GM23338 (cell line): ENCODE measurements around the gene ZDHHC18. TPM values are rescaled to one million over a fixed set of nuclear protein-coding genes. Genes with fewer than 3 reads are reported as not detected.
"Not testable (repeated sequence)": the region's sequence is repeated elsewhere in the genome, so short reads cannot be mapped to it uniquely, and the experiment has no call there.

Source experiments
- ATAC-seq: fragments of 200-7000 bp; cut with Tn5 transposase; 3 replicates; pipeline ENCODE4 v1.9.1; 2020
- DNase-seq: peaks from one replicate; pipeline ENCODE4 v3.0.0-alpha.2; 2015; ENCODE audit warnings: low spot score
- H2AFZ ChIP-seq: fragments of 200-600 bp; sonication (generic); 2 replicates; pipeline ENCODE4 v1.8.0; 2016; ENCODE audit warnings: antibody characterized with exemption, mild to moderate bottlenecking, moderate library complexity
- H3F3A ChIP-seq: fragments of 200-600 bp; sonication (generic); replicated peaks from 2 replicates; pipeline ENCODE4 v1.8.0; 2017; ENCODE audit warnings: antibody characterized with exemption, mixed run types, low read depth
- H3K27ac ChIP-seq: fragments of 200-600 bp; sonication (generic); 2 replicates; pipeline ENCODE4 v1.6.1; 2016; ENCODE audit warnings: low read depth
- H3K27me3 ChIP-seq: fragments of 200-600 bp; sonication (generic); 2 replicates; pipeline ENCODE4 v1.8.0; 2016; ENCODE audit warnings: mild to moderate bottlenecking, mixed run types, moderate library complexity; ENCODE audit not compliant: insufficient read depth
- H3K36me3 ChIP-seq: fragments of 200-600 bp; sonication (generic); 2 replicates; pipeline ENCODE4 v1.8.0; 2016; ENCODE audit warnings: mild to moderate bottlenecking; ENCODE audit not compliant: insufficient read depth
- H3K4me1 ChIP-seq: fragments of 200-600 bp; sonication (generic); 2 replicates; pipeline ENCODE4 v1.8.0; 2016; ENCODE audit warnings: mild to moderate bottlenecking, moderate library complexity; ENCODE audit not compliant: insufficient read depth
- H3K4me2 ChIP-seq: fragments of 200-600 bp; sonication (generic); 2 replicates; pipeline ENCODE4 v1.7.1; 2017; ENCODE audit warnings: mixed run types
- H3K4me3 ChIP-seq: fragments of 200-600 bp; sonication (generic); 2 replicates; pipeline ENCODE4 v1.6.1; 2016; ENCODE audit warnings: mixed run types
- H3K79me2 ChIP-seq: fragments of 200-600 bp; sonication (generic); replicated peaks from 2 replicates; pipeline ENCODE4 v1.8.0; 2017; ENCODE audit warnings: mild to moderate bottlenecking; ENCODE audit not compliant: insufficient read depth
- H3K9me2 ChIP-seq: fragments of 200-600 bp; sonication (generic); 2 replicates; pipeline ENCODE4 v1.8.0; 2017; ENCODE audit not compliant: insufficient read depth
- H4K20me1 ChIP-seq: fragments of 200-600 bp; sonication (generic); replicated peaks from 2 replicates; pipeline ENCODE4 v1.8.0; 2017; ENCODE audit warnings: mild to moderate bottlenecking; ENCODE audit not compliant: insufficient read depth
- H3K27ac Mint-ChIP-seq: 2 replicates; pipeline ENCODE4 v1.8.0; 2020; ENCODE audit warnings: inconsistent platforms, mild to moderate bottlenecking, moderate library complexity, mixed read lengths
- H3K27me3 Mint-ChIP-seq: 3 replicates; pipeline ENCODE4 v1.8.0; 2022; ENCODE audit warnings: low read depth, mild to moderate bottlenecking, moderate library complexity, mixed read lengths, inconsistent platforms; ENCODE audit not compliant: insufficient read depth, poor library complexity
- H3K36me3 Mint-ChIP-seq: 3 replicates; pipeline ENCODE4 v1.8.0; 2021; ENCODE audit warnings: low read depth, mild to moderate bottlenecking, inconsistent platforms, moderate library complexity, mixed read lengths
- H3K4me1 Mint-ChIP-seq: 3 replicates; pipeline ENCODE4 v1.8.0; 2020; ENCODE audit warnings: mild to moderate bottlenecking, inconsistent platforms, mixed read lengths
- H3K4me3 Mint-ChIP-seq: 3 replicates; pipeline ENCODE4 v1.8.0; 2021; ENCODE audit warnings: moderate library complexity, mild to moderate bottlenecking, inconsistent platforms, mixed read lengths
- H3K9me3 Mint-ChIP-seq: 3 replicates; pipeline ENCODE4 v1.8.0; 2020; ENCODE audit warnings: moderate library complexity, mild to moderate bottlenecking, inconsistent platforms, mixed read lengths
- CTCF ChIP-seq, 2 experiments: fragments of 200-600 bp in 1 of 2; sonication (generic) in 1 of 2; conservative IDR thresholded peaks; 2 replicates each; pipeline versions ENCODE4 v1.5.1 to v1.6.1; 2016 to 2017; ENCODE audit warnings: antibody characterized with exemption in 2 of 2, low read depth in 2 of 2, mild to moderate bottlenecking in 2 of 2, moderate library complexity in 1 of 2
- EZH2 ChIP-seq: fragments of 200-600 bp; sonication (generic); IDR thresholded peaks from one replicate; pipeline ENCODE4 v1.8.0; 2017; ENCODE audit warnings: antibody characterized with exemption, mild to moderate bottlenecking, low read depth; ENCODE audit not compliant: unreplicated experiment
- EZH2phosphoT487 ChIP-seq: fragments of 200-600 bp; sonication (generic); IDR thresholded peaks from one replicate; pipeline ENCODE4 v1.8.1; 2018; ENCODE audit warnings: antibody characterized with exemption; ENCODE audit not compliant: unreplicated experiment
- JUNB ChIP-seq: IDR thresholded peaks from one replicate; pipeline ENCODE4 v1.6.1; 2016; ENCODE audit warnings: antibody characterized with exemption; ENCODE audit not compliant: unreplicated experiment
- NANOG ChIP-seq: IDR thresholded peaks from 2 replicates; pipeline ENCODE4 v1.6.1; 2016; ENCODE audit warnings: antibody characterized with exemption, borderline replicate concordance
- ZNF462 ChIP-seq: fragments of 250-450 bp; sonication (Bioruptor Pico); IDR thresholded peaks from 2 replicates; pipeline ENCODE4 v1.5.0; 2020; ENCODE audit warnings: mild to moderate bottlenecking, moderate library complexity
- polyA plus RNA-seq: library from polyadenylated mRNA; unstranded; fragments of >200 nt; fragmentation: Nextera tagmentation; extraction: Ambion mirVana; gene quantifications from 2 replicates; pipeline ENCODE4 v1.2.1, GENCODE V29; 2016
- total RNA-seq: library from RNA; depleted of rRNA; stranded (reverse); fragments of >200 nt; shearing (Covaris generic); gene quantifications from 2 replicates; pipeline ENCODE4 v1.2.3, GENCODE V29; 2014
- TF ChIP-seq, protein P1 (sequence below): IDR thresholded peaks from 2 replicates; pipeline ENCODE4 v1.6.1; 2016; ENCODE audit warnings: antibody characterized with exemption
- TF ChIP-seq, protein P2 (sequence below): IDR thresholded peaks from one replicate; pipeline ENCODE4 v1.6.1; 2018; ENCODE audit warnings: antibody characterized with exemption; ENCODE audit not compliant: unreplicated experiment

Gene ZDHHC18
- total and polyA plus RNA-seq, 2 experiments from 2014 or later, result 6.3 to 26.8 TPM

- H3K27ac Mint-ChIP-seq, H2AFZ ChIP-seq, H3K27me3 Mint-ChIP-seq, H3K27ac ChIP-seq, H3K9me3 Mint-ChIP-seq, H4K20me1 ChIP-seq, H3K27me3 ChIP-seq, ATAC-seq, H3K4me3 Mint-ChIP-seq, H3K4me2 ChIP-seq, H3K9me2 ChIP-seq, H3K4me1 ChIP-seq, H3K4me1 Mint-ChIP-seq, H3K79me2 ChIP-seq, H3K4me3 ChIP-seq, DNase-seq: not testable (repeated sequence)
- 0 out of 2 replicates have a peak, but pooled peaks cover 16% of the 10 kb centered on the region for H3F3A ChIP-seq
- H3K36me3 Mint-ChIP-seq, result peaks cover 59% of the 10 kb centered on the region
- peaks cover 36% of the 10 kb centered on the region for H3K36me3 ChIP-seq
Observed at GRCh38 chr1:26881611-26882010, 55.1 kb downstream of the ZDHHC18 start.

- H3K4me1 ChIP-seq, result no peaks in the 10 kb centered on the region
- no peak overlapping the region for H3K4me3 Mint-ChIP-seq
- H3K4me2 ChIP-seq, result no peak overlapping the region
- H3F3A ChIP-seq, result 0 out of 2 replicates have a peak, but pooled peaks cover 12% of the 10 kb centered on the region
- H3K27ac Mint-ChIP-seq, result no peak overlapping the region
- peaks cover 6% of the 10 kb centered on the region; the same call in 1 of the 2 replicates for H4K20me1 ChIP-seq
- no peaks in the 10 kb centered on the region for H3K9me3 Mint-ChIP-seq
- H3K4me3 ChIP-seq, result no peak overlapping the region
- DNase-seq (no peak), ATAC-seq (no peak)
- H3K4me1 Mint-ChIP-seq, result no peaks in the 10 kb centered on the region
- H3K79me2 ChIP-seq, result no peaks in the 10 kb centered on the region
- H3K27me3 Mint-ChIP-seq, result peaks cover 2% of the 10 kb centered on the region
- no peak overlapping the region for H3K27ac ChIP-seq
- no peak overlapping the region for H2AFZ ChIP-seq
- H3K36me3 ChIP-seq, result peaks cover 32% of the 10 kb centered on the region
- no peaks in the 10 kb centered on the region for H3K9me2 ChIP-seq
- H3K36me3 Mint-ChIP-seq, result peaks cover 61% of the 10 kb centered on the region
- H3K27me3 ChIP-seq, result no peaks in the 10 kb centered on the region
- TF ChIP-seq ZNF462 (CRISPR knock-in tag) (no peak), EZH2phosphoT487 (no peak), CTCF (conservative IDR thresholded peaks at IDR 0.05; ENCODE audit: low read depth in 2 of 2) (no peak), EZH2 (no peak), JUNB (no peak), NANOG (no peak)
- TF ChIP-seq, protein P1, sequence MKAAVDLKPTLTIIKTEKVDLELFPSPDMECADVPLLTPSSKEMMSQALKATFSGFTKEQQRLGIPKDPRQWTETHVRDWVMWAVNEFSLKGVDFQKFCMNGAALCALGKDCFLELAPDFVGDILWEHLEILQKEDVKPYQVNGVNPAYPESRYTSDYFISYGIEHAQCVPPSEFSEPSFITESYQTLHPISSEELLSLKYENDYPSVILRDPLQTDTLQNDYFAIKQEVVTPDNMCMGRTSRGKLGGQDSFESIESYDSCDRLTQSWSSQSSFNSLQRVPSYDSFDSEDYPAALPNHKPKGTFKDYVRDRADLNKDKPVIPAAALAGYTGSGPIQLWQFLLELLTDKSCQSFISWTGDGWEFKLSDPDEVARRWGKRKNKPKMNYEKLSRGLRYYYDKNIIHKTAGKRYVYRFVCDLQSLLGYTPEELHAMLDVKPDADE, result no peak
- TF ChIP-seq, protein P2, sequence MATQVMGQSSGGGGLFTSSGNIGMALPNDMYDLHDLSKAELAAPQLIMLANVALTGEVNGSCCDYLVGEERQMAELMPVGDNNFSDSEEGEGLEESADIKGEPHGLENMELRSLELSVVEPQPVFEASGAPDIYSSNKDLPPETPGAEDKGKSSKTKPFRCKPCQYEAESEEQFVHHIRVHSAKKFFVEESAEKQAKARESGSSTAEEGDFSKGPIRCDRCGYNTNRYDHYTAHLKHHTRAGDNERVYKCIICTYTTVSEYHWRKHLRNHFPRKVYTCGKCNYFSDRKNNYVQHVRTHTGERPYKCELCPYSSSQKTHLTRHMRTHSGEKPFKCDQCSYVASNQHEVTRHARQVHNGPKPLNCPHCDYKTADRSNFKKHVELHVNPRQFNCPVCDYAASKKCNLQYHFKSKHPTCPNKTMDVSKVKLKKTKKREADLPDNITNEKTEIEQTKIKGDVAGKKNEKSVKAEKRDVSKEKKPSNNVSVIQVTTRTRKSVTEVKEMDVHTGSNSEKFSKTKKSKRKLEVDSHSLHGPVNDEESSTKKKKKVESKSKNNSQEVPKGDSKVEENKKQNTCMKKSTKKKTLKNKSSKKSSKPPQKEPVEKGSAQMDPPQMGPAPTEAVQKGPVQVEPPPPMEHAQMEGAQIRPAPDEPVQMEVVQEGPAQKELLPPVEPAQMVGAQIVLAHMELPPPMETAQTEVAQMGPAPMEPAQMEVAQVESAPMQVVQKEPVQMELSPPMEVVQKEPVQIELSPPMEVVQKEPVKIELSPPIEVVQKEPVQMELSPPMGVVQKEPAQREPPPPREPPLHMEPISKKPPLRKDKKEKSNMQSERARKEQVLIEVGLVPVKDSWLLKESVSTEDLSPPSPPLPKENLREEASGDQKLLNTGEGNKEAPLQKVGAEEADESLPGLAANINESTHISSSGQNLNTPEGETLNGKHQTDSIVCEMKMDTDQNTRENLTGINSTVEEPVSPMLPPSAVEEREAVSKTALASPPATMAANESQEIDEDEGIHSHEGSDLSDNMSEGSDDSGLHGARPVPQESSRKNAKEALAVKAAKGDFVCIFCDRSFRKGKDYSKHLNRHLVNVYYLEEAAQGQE, result no peak
Observed at GRCh38 chr1:26882696-26883463, 56.4 kb downstream of the ZDHHC18 start.
